Tibial nerve (tissue), 4 donors: ENCODE data around the gene CXADR. TPM values are rescaled to one million over a fixed set of nuclear protein-coding genes. Genes with fewer than 3 reads are reported as not detected.
"Not testable (repeated sequence)": the region's sequence is repeated elsewhere in the genome, so short reads cannot be mapped to it uniquely, and the experiment has no call there.

ENCODE experiments used
- DNase-seq, 2 donors: peaks; one replicate each; pipeline ENCODE4 v3.0.0-alpha.2; 2019; ENCODE audit warnings: low spot score in 2 of 2
- H3K27ac ChIP-seq, 4 donors: fragments of 200-600 bp; sonication (generic) in 3 of 4; one replicate each; pipeline ENCODE4 v1.5.1; 2017 to 2019; ENCODE audit warnings: mild to moderate bottlenecking in 1 of 4
- H3K27me3 ChIP-seq, 2 donors: fragments of 200-600 bp; sonication (generic) in 1 of 2; one replicate each; pipeline versions ENCODE4 v1.5.1 to v1.6.0; 2017 to 2019
- H3K36me3 ChIP-seq, 3 donors: fragments of 200-600 bp; sonication (generic); one replicate each; pipeline ENCODE4 v1.5.1; 2018 to 2019
- H3K4me1 ChIP-seq, 4 donors: fragments of 200-600 bp; sonication (generic) in 3 of 4; one replicate each; pipeline ENCODE4 v1.5.1; 2017 to 2019
- H3K4me3 ChIP-seq, 4 donors: fragments of 200-600 bp; sonication (generic) in 3 of 4; one replicate each; pipeline ENCODE4 v1.5.1; 2017 to 2019; ENCODE audit warnings: mild to moderate bottlenecking in 1 of 4, moderate library complexity in 1 of 4
- H3K9me3 ChIP-seq, 4 donors: fragments of 200-600 bp; sonication (generic) in 3 of 4; one replicate each; pipeline ENCODE4 v1.5.1; 2017 to 2019
- EP300 ChIP-seq, 2 donors: sonication (generic); formaldehyde crosslinking; IDR thresholded peaks; one replicate each; pipeline ENCODE4 v1.6.1; 2017; ENCODE audit warnings: antibody characterized with exemption in 2 of 2, mild to moderate bottlenecking in 1 of 2
- POLR2A ChIP-seq, 2 donors: fragments of 450-650 bp; IDR thresholded peaks; one replicate each; pipeline ENCODE4 v1.6.1; 2017; ENCODE audit warnings: antibody characterized with exemption in 2 of 2, mild to moderate bottlenecking in 2 of 2, moderate library complexity in 2 of 2
- WGBS, 2 donors: methylation state at CpG; one replicate each; pipeline ENCODE4 v1.1.5; 2018; 5-methylcytosine and 5-hydroxymethylcytosine counted together
- total RNA-seq, 4 donors: library from RNA; depleted of rRNA; stranded (reverse); fragments of >200 nt; gene quantifications; one replicate each; pipeline ENCODE4 v1.1.0, GENCODE V29; 2016
- TF ChIP-seq, protein P1 (sequence below), 5 experiments: fragments of 200-600 bp in 3 of 5; fragments of 450-650 bp in 2 of 5; sonication (generic) in 3 of 5; IDR thresholded peaks; one replicate each; pipeline ENCODE4 v1.5.1; 2016 to 2019; ENCODE audit warnings: antibody characterized with exemption in 5 of 5, mild to moderate bottlenecking in 3 of 5, moderate library complexity in 2 of 5

The CXADR gene
- total RNA-seq, 4 donors from 2014 or later, result 0.30 to 9.2 (median 1.5) TPM

DNA sequence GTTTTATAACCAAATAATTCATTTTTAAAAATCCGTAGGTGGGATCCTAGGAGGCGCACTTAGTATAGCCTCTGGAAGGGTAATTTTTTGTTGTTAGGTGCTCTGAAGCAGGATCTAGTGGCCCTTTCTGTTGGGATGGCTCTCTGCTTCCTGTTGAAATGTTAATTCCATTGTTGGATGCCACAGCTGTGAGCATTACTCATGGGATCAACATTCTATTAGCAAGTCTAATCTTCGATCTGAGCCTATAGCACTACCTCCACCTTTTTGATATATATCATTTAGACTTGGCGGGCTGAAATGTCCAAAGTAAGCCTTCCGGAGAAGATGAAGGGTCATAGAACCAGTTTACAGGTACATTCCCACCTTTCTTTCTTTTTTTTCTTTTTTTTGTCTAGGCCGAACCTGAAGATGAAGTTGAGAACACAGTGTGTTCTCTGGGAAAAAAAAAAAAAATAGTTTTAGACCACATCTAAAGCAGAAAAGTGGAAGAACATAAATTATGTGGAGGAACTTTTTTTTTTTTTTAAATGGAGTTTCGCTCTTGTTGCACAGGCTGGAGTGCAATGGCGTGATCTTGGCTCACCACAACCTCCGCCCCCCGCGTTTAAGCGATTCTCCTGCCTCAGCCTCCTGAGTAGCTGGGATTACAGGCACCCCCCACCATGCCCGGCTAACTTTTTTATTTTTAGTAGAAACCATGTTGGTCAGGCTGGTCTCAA, 1.4 kb downstream of the CXADR start:
- no peak for TF ChIP-seq EP300 (IDR thresholded peaks at IDR 0.05)
- no peak for TF ChIP-seq POLR2A (IDR thresholded peaks at IDR 0.05)
- TF ChIP-seq, protein P1, sequence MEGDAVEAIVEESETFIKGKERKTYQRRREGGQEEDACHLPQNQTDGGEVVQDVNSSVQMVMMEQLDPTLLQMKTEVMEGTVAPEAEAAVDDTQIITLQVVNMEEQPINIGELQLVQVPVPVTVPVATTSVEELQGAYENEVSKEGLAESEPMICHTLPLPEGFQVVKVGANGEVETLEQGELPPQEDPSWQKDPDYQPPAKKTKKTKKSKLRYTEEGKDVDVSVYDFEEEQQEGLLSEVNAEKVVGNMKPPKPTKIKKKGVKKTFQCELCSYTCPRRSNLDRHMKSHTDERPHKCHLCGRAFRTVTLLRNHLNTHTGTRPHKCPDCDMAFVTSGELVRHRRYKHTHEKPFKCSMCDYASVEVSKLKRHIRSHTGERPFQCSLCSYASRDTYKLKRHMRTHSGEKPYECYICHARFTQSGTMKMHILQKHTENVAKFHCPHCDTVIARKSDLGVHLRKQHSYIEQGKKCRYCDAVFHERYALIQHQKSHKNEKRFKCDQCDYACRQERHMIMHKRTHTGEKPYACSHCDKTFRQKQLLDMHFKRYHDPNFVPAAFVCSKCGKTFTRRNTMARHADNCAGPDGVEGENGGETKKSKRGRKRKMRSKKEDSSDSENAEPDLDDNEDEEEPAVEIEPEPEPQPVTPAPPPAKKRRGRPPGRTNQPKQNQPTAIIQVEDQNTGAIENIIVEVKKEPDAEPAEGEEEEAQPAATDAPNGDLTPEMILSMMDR (IDR thresholded peaks at IDR 0.05), result no peak
- DNase-seq, result no peak
- Histone ChIP-seq H3K27ac (peak overlapping the region in 1 of 4 donors; percentile 78), H3K27me3 (peaks cover 0 to 15% of the 10 kb centered on the region in 2 donors), H3K36me3 (no peaks in the 10 kb centered on the region), H3K4me3 (peak overlapping the region in 2 of 4 donors; percentile 74), H3K9me3 (no peaks in the 10 kb centered on the region), H3K4me1 (peaks cover 0 to 27% (median 7%) of the 10 kb centered on the region in 4 donors)
- WGBS, 2 donors, result 72 to 73% methylated on average over 13 of the region's 13 CpGs

DNA sequence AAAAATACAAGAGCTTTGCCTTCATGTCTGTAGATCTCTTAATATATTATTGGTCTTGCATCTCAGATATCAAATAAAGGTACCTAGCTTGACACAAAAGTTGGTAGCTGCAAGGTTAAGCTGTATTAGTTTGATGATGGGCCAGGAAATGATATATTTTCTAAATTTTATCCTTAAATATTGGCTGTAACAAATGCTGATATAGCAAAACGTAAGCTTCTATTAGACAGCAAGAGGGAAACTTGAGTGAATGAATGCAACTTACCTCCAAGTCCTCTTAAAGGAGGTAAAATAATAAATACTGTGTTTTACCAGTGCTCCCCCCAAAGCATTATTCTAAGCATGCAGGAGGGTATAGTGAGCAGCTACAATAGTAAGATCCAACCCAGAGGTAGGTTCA, 4.2 kb downstream of the CXADR start:
- H3K4me3 ChIP-seq, H3K9me3 ChIP-seq, H3K36me3 ChIP-seq, DNase-seq, H3K27ac ChIP-seq, H3K27me3 ChIP-seq: not testable (repeated sequence)
- 93% methylated on average over 1 of the region's 1 CpG for WGBS, 2 donors
- peaks cover 0 to 23% (median 7%) of the 10 kb centered on the region in 4 donors for H3K4me1 ChIP-seq

DNA sequence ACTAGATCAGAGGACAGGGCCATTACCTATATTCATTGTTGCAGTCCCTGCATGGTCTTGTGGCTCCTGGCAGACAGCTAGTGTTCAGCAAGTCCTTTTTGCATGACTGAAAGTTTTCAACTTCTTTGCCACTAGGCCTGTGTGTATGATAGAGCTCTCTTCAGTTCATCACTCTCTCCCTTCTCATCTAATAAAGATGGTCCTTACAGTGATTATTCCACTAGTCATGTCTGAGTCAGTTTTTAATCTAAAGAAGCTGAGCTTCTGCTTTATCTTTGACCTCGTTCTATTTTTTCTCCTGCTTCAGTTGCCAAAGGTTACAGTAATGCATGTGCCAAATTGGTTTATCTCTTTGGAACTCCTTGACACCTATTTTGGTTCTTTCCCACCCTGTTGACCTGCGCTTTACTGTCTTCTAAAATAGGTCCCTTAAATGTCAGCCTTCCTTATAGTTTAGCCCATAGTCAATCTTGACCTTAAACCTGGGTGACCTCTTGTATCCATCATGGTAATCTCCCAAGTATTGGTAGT, 6.4 kb downstream of the CXADR start:
- TF ChIP-seq EP300 (IDR thresholded peaks at IDR 0.05), result no peak
- no peak for TF ChIP-seq POLR2A (IDR thresholded peaks at IDR 0.05)
- TF ChIP-seq, protein P1 (IDR thresholded peaks at IDR 0.05), result no peak
- Histone ChIP-seq H3K27ac (no peak overlapping the region), H3K36me3 (no peaks in the 10 kb centered on the region), H3K9me3 (no peaks in the 10 kb centered on the region), H3K4me1 (peaks cover 0 to under 1% (median 0%) of the 10 kb centered on the region in 4 donors), H3K27me3 (no peaks in the 10 kb centered on the region), H3K4me3 (no peak overlapping the region)
- WGBS, 2 donors, result 92 to 94% methylated on average over 2 of the region's 2 CpGs
- DNase-seq, result no peak

DNA sequence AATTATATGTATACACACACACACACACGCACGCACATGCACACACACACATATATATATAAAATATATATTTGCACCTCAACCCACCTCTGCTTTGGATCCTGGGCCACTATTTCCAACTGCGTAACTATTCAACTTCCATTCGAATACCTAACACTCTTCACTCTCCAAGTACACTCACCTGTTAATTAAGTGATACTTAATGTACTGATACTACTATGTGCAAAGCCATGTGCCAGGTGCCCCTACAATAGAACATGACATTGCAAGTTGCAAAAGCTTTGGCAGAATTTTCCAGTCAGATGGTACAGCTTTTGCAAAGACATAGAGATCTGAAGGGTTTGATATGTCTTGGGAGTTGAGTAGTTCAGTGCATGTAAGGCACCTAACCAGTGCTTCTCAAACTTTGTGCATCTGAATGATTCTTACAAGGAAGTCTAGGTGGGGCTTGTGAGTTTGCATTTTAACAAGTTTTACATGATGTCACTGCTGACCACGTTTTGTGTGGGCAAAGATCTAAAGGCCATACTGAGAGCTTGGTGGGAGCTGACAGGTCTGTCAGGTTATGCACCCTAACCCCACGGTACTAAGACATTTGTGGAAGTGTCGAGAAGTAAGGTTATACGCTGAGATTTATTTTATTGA, 7.2 kb downstream of the CXADR start:
- TF ChIP-seq EP300 (IDR thresholded peaks at IDR 0.05) (no peak), POLR2A (IDR thresholded peaks at IDR 0.05) (no peak)
- TF ChIP-seq, protein P1 (IDR thresholded peaks at IDR 0.05), result no peak
- Histone ChIP-seq H3K27me3 (no peaks in the 10 kb centered on the region), H3K4me3 (no peak overlapping the region), H3K27ac (no peak overlapping the region), H3K4me1 (no peaks in the 10 kb centered on the region), H3K9me3 (no peaks in the 10 kb centered on the region), H3K36me3 (no peaks in the 10 kb centered on the region)
- 83% methylated on average over 8 of the region's 8 CpGs for WGBS, 2 donors
- no peak for DNase-seq

DNA sequence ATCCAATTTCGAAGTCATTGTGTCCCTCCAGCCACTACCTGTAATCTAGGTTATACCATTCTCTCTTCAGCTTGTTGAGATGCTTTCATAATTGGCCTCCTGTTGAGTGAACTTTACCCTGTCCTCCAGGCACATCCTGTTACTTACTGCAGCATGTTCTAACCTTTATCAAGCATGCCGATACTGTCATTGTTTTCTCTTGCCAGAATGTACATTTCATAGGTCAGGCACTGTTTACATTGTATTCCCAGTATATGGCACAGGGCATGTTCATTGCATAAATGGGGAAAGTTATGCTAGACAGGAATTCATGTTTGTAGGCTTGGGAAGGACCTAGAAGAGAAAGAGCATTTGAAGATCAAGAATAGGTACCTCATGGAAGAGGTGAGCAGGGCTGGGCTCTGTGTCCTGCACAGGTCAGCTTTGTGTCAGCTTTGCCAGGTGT, 10.2 kb downstream of the CXADR start:
- Histone ChIP-seq H3K9me3 (no peaks in the 10 kb centered on the region), H3K27ac (no peak overlapping the region), H3K27me3 (no peaks in the 10 kb centered on the region), H3K4me1 (no peaks in the 10 kb centered on the region), H3K4me3 (no peak overlapping the region), H3K36me3 (no peaks in the 10 kb centered on the region)
- DNase-seq, result no peak
- WGBS, 2 donors, result 73 to 78% methylated on average over 2 of the region's 2 CpGs
- TF ChIP-seq POLR2A (IDR thresholded peaks at IDR 0.05) (no peak), EP300 (IDR thresholded peaks at IDR 0.05) (no peak)
- TF ChIP-seq, protein P1 (IDR thresholded peaks at IDR 0.05), result no peak

DNA sequence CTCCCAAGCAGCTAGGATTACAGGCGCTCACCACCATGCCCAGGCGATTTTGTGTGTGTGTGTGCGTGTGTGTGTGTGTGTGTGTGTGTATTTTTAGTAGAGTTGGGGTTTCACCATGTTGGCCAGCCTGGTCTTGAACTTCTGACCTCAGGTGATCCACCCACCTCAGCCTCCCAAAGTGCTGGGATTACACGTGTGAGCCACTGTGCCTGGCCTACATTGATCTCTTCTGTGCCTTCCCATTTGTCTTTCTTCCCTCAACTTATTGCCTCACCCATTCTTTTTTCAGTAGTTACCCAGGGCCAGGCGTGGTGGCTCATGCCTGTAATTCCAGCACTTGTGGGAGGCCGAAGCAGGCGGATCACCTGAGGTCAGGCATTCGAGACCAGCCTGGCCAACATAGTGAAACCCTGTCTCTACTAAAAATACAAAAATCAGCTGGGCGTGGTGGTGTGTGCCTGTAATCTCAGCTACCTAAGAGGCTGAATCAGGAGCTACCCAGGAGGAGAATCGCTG, 11.2 kb downstream of the CXADR start:
- not testable (repeated sequence) for DNase-seq

More for the DNA sequence above, 11.2 kb downstream of the CXADR start:
- not testable (repeated sequence) for H3K9me3 ChIP-seq, H3K4me1 ChIP-seq, H3K4me3 ChIP-seq, H3K27ac ChIP-seq, H3K36me3 ChIP-seq, H3K27me3 ChIP-seq
- 90% methylated on average over 10 of the region's 10 CpGs for WGBS, 2 donors
